GM23248 (cell line): ENCODE results near the gene TFG.

Source experiments
- EZH2 ChIP-seq: fragments of 200-600 bp; sonication (generic); IDR thresholded peaks from 2 replicates; pipeline ENCODE4 v1.6.1; 2018; ENCODE audit warnings: antibody characterized with exemption, mild to moderate bottlenecking; ENCODE audit not compliant: insufficient read depth, poor library complexity, severe bottlenecking
- EZH2phosphoT487 ChIP-seq: fragments of 200-600 bp; sonication (generic); IDR thresholded peaks from 2 replicates; pipeline ENCODE4 v1.6.1; 2018; ENCODE audit warnings: antibody characterized with exemption, moderate library complexity, mild to moderate bottlenecking, low read depth; ENCODE audit not compliant: insufficient read depth

GRCh38 chr3:100696161-100696560 is 13.1 kb upstream of the TFG start:
- no peak for TF ChIP-seq EZH2
- no peak for TF ChIP-seq EZH2phosphoT487
